Keratinocyte (primary cell): ENCODE data around the gene PNRC1. TPM values are rescaled to one million over a fixed set of nuclear protein-coding genes. Genes with fewer than 3 reads are reported as not detected.
A peak's percentile ranks its signal among the peaks of the same experiment; 100 is the strongest.

Experiments used
- DNase-seq: peaks from one replicate; pipeline ENCODE4 v3.0.0-alpha.2; 2011; ENCODE audit warnings: low read depth, missing footprints, low spot score
- FAIRE-seq: peaks from 2 replicates; lab custom pipeline; 2011; peaks lifted over from hg19 to GRCh38; lab: Jason Lieb, UNC
- H2AFZ ChIP-seq: 2 replicates; pipeline ENCODE4 v1.6.0; 2012; ENCODE audit warnings: low read length, control low read depth, inconsistent platforms; ENCODE audit not compliant: control insufficient read depth
- H3K27ac ChIP-seq: 2 replicates; pipeline ENCODE4 v1.5.1; 2011; ENCODE audit warnings: low read length; ENCODE audit not compliant: control insufficient read depth, insufficient read depth
- H3K27me3 ChIP-seq: 3 replicates; pipeline ENCODE4 v1.6.0; 2011; ENCODE audit warnings: low read length; ENCODE audit not compliant: control insufficient read depth, insufficient read depth; ENCODE audit errors: extremely low read depth
- H3K36me3 ChIP-seq, 2 experiments: 2 replicates in 1 of 2; 3 replicates in 1 of 2; pipeline ENCODE4 v1.5.1; 2011; ENCODE audit warnings: low read length in 2 of 2, mild to moderate bottlenecking in 1 of 2; ENCODE audit not compliant: control insufficient read depth in 2 of 2, insufficient read depth in 2 of 2; ENCODE audit errors: extremely low read depth in 1 of 2
- H3K4me1 ChIP-seq: 3 replicates; pipeline ENCODE4 v1.5.1; 2011; ENCODE audit warnings: low read length; ENCODE audit not compliant: control insufficient read depth, insufficient read depth; ENCODE audit errors: extremely low read depth
- H3K4me2 ChIP-seq: 3 replicates; pipeline ENCODE4 v1.6.0; 2011; ENCODE audit warnings: low read depth, low read length; ENCODE audit not compliant: control insufficient read depth, insufficient read depth; ENCODE audit errors: extremely low read depth
- H3K4me3 ChIP-seq, 3 experiments: fragments of 200-600 bp in 1 of 3; sonication (generic) in 1 of 3; 2 replicates in 2 of 3; 3 replicates in 1 of 3; pipeline ENCODE4 v1.5.1; 2011 to 2016; ENCODE audit warnings: low read length in 3 of 3, mild to moderate bottlenecking in 3 of 3, control low read depth in 2 of 3, inconsistent platforms in 1 of 3, low read depth in 1 of 3, mixed read lengths in 1 of 3, mixed run types in 1 of 3, moderate library complexity in 1 of 3; ENCODE audit not compliant: control insufficient read depth in 2 of 3, insufficient read depth in 2 of 3; ENCODE audit errors: extremely low read depth in 1 of 3
- H3K79me2 ChIP-seq: 2 replicates; pipeline ENCODE4 v1.6.0; 2012; ENCODE audit warnings: low read length; ENCODE audit not compliant: control insufficient read depth, insufficient read depth
- H3K9ac ChIP-seq: 3 replicates; pipeline ENCODE4 v1.6.0; 2011; ENCODE audit warnings: low read length; ENCODE audit not compliant: control insufficient read depth, insufficient read depth; ENCODE audit errors: extremely low read depth
- H3K9me1 ChIP-seq: 3 replicates; pipeline ENCODE4 v1.6.0; 2011; ENCODE audit warnings: low read length; ENCODE audit not compliant: control insufficient read depth, insufficient read depth; ENCODE audit errors: extremely low read depth
- H3K9me3 ChIP-seq: 2 replicates; pipeline ENCODE4 v1.5.1; 2012; ENCODE audit warnings: low read depth, low read length; ENCODE audit not compliant: control insufficient read depth
- H4K20me1 ChIP-seq: 3 replicates; pipeline ENCODE4 v1.6.0; 2011; ENCODE audit warnings: low read length; ENCODE audit not compliant: control insufficient read depth, insufficient read depth; ENCODE audit errors: extremely low read depth
- EZH2 ChIP-seq: IDR thresholded peaks from one replicate; pipeline ENCODE4 v1.6.1; 2012; ENCODE audit warnings: inconsistent platforms, mild to moderate bottlenecking, low read length, moderate library complexity
- dilution Hi-C: fragments of 300-500 bp; cut with MboI; formaldehyde crosslinking; loops from one replicate; pipeline ENCODE4 v1.7.0; 2020; ENCODE audit warnings: low sequenced_read_pairs; ENCODE audit not compliant: extremely low pct_ligation_motif_present
- polyA plus RNA-seq, 5 experiments: library from polyadenylated mRNA; depleted of rRNA in 3 of 5; stranded (reverse) in 3 of 5; stranded (forward) in 1 of 5; unstranded in 1 of 5; fragments of >200 nt; gene quantifications; 1 replicate in 1 of 5; 2 replicates in 3 of 5; 3 replicates in 1 of 5; pipeline versions ENCODE4 v1.2.1 to v1.2.3, GENCODE V29; 2011 to 2012; ENCODE audit warnings: missing spikeins in 2 of 5, low read depth in 1 of 5, low replicate concordance in 1 of 5
- TF ChIP-seq, protein P1 (sequence below), 3 experiments: IDR thresholded peaks in 1 of 3; conservative IDR thresholded peaks in 1 of 3; optimal IDR thresholded peaks in 1 of 3; 2 replicates in 2 of 3; 3 replicates in 1 of 3; pipeline versions ENCODE3 to v1.5.1; 2011; ENCODE audit warnings: low read length in 3 of 3, mild to moderate bottlenecking in 3 of 3, moderate library complexity in 2 of 3, control low read depth in 1 of 3, inconsistent platforms in 1 of 3; ENCODE audit not compliant: insufficient read depth in 2 of 3; ENCODE audit errors: extremely low read depth in 1 of 3

Gene PNRC1
- polyA plus RNA-seq, 1 donor (not counting 4 experiments of a cell fraction or from before 2014, with no cell fraction given): 34.6 TPM

- peak overlapping the region; percentile 91 for H3K4me2 ChIP-seq
- H3K4me3 ChIP-seq: no peak overlapping the region
- H2AFZ ChIP-seq: no peak overlapping the region
- DNase-seq: no peak
- H3K9me3 ChIP-seq: no peaks in the 10 kb centered on the region
- dilution Hi-C loops: no loop called here
- no peak overlapping the region for H3K27ac ChIP-seq
- H3K9me1 ChIP-seq: no peaks in the 10 kb centered on the region
- no peak overlapping the region for H3K9ac ChIP-seq
- no peaks in the 10 kb centered on the region for H4K20me1 ChIP-seq
- no peaks in the 10 kb centered on the region for H3K79me2 ChIP-seq
- peaks cover 12% of the 10 kb centered on the region for H3K27me3 ChIP-seq
- no peak for FAIRE-seq
- no peaks in the 10 kb centered on the region for H3K4me1 ChIP-seq
- no peaks in the 10 kb centered on the region for H3K36me3 ChIP-seq
- TF ChIP-seq, protein P1, sequence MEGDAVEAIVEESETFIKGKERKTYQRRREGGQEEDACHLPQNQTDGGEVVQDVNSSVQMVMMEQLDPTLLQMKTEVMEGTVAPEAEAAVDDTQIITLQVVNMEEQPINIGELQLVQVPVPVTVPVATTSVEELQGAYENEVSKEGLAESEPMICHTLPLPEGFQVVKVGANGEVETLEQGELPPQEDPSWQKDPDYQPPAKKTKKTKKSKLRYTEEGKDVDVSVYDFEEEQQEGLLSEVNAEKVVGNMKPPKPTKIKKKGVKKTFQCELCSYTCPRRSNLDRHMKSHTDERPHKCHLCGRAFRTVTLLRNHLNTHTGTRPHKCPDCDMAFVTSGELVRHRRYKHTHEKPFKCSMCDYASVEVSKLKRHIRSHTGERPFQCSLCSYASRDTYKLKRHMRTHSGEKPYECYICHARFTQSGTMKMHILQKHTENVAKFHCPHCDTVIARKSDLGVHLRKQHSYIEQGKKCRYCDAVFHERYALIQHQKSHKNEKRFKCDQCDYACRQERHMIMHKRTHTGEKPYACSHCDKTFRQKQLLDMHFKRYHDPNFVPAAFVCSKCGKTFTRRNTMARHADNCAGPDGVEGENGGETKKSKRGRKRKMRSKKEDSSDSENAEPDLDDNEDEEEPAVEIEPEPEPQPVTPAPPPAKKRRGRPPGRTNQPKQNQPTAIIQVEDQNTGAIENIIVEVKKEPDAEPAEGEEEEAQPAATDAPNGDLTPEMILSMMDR (optimal IDR thresholded peaks at IDR 0.05 in 1 of 3, IDR thresholded peaks at IDR 0.05 in 1 of 3, conservative IDR thresholded peaks at IDR 0.05 in 1 of 3; ENCODE audit: extremely low read depth in 1 of 3, insufficient read depth in 2 of 3, low read length in 3 of 3): no peak
- TF ChIP-seq EZH2: no peak
Observed at GRCh38 chr6:89116702-89117101, 36.2 kb downstream of the PNRC1 start.

- DNase-seq (no peak), FAIRE-seq (no peak)
- dilution Hi-C loops: no loop called here
- Histone ChIP-seq H4K20me1 (no peaks in the 10 kb centered on the region), H3K4me3 (peak within 1 kb of the TSS; percentile 51 to 67 (median 66)), H3K4me1 (no peaks in the 10 kb centered on the region), H3K9ac (peak within 1 kb of the TSS; percentile 56), H3K27ac (no peak within 1 kb of the TSS), H2AFZ (peak within 1 kb of the TSS; percentile 87), H3K4me2 (peak within 1 kb of the TSS; percentile 91), H3K79me2 (no peaks in the 10 kb centered on the region), H3K9me1 (no peaks in the 10 kb centered on the region), H3K9me3 (no peaks in the 10 kb centered on the region), H3K27me3 (peaks cover 12% of the 10 kb centered on the region), H3K36me3 (no peaks in the 10 kb centered on the region)
- TF ChIP-seq EZH2: peak; percentile 37
- TF ChIP-seq, protein P1 (optimal IDR thresholded peaks at IDR 0.05 in 1 of 3, IDR thresholded peaks at IDR 0.05 in 1 of 3, conservative IDR thresholded peaks at IDR 0.05 in 1 of 3; ENCODE audit: extremely low read depth in 1 of 3, insufficient read depth in 2 of 3, low read length in 3 of 3): no peak
Observed at GRCh38 chr6:89117211-89118108, 36.9 kb downstream of the PNRC1 start, which contains the start of gene SRSF12. SRSF12 (minus strand) TSS chr6:89118071; CDS start chr6:89117887, 184 bp downstream.
